Hair follicle dermal papilla cell (primary cell): Measurements from ENCODE around the gene ALAD. TPM values are rescaled to one million over a fixed set of nuclear protein-coding genes. Genes with fewer than 3 reads are reported as not detected.

Experiments used
- total RNA-seq: library from RNA; depleted of rRNA; stranded (reverse); fragments of >200 nt; gene quantifications from 2 replicates; pipeline ENCODE4 v1.2.3, GENCODE V29; 2012

ALAD gene
- 22.6 and 24.7 TPM in 2 replicates for total RNA-seq

DNA sequence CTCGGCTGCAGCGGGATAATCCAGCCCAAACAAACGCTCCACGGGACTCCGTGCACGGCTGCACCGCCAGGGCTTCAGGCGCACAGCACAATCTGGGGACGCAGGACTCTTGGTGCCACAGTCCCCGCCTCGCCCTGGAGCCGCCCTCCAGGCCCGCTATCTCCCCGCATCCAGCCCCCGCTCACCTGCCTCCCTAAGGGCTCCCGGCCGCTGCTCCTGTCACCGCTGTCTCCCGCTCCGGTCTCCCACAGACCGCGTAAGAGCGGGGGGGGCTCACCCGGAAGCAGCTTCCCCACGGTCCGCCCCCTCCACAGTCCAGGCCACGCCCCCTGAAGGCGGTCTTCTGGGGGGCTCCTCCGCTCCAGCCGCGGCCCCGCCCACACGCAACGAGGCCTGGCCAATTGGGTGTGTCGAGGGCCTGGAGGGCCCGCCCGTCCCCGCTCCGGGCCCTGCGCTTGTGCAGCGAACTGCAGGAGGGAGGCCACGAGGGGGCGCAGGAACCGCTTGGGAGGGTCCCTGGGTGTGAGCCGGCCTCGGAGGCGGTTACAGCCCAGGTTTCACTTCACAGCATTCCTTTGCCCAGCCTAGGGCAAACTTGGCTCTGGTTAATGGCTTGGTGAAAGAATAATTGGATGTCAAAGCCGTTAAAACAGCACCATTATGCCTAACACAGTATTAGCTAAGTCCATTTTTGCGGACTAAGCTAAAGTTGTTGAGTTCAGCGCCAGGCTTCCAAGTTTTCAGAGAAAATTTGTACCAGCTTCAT, at the start of gene ALAD:
ALAD (minus strand) TSS at position 258 of the 766 bp plus-strand sequence. CDS start 7,725 bp downstream, outside the sequence.

GRCh38 chr9:113410207-113410864, 9.3 kb upstream of the ALAD start, which contains the start of the genes C9orf43 and POLE3:
Gene C9orf43 (plus strand): TSS chr9:113410747. CDS start chr9:113413494, 2,747 bp downstream.
Gene POLE3 (minus strand): TSS chr9:113410675. CDS start chr9:113410293, 382 bp downstream.

DNA sequence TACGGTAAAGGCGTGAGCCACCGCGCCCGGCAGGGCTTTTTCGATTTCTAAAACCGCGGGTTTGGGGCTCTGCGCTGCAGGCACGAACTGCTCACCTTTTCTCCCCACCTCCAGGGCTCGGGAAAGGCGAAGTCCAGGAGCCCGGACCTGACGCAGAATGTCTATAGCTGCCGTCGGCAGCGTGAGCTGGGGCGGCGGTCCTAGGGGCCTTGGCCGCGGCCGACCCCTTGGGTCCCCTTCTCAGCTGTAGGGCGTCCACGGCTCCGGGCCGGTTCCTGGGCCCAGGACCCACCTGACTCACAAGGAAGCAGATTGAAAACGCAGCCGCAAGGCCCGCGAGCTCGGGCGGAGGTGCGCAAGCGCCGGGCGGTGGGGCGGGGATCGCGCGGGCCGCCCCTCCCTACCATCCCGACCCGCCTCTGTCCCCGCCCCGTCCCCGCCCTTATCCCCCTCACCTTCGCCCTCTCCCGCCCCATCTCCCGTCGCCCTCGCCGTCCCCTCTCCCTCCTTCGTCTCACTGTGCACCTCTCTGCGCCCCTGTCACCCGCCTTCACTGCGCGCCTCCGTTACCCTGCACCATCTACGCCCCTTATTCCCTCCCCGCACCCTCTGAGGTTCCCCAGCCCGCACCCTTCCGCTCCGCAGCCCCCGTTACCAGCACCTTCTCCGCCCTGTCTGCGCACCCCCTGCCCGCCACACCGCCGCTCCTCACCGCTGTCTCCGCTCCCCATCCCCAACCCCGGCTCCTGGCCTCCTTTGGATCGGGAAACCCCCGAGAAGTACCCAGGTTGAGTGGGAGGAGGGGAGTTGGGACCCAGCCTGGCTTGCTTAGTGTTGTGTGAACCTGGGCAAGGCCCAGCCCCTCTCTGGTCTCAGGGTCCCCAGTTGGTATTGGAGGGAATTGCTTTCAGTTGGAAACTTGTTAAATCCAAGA, 24.2 kb downstream of the ALAD start, which contains the start of gene HDHD3:
HDHD3 (minus strand) TSS at position 353 of the 934 bp plus-strand sequence. CDS start 2,632 bp downstream, outside the sequence.

DNA sequence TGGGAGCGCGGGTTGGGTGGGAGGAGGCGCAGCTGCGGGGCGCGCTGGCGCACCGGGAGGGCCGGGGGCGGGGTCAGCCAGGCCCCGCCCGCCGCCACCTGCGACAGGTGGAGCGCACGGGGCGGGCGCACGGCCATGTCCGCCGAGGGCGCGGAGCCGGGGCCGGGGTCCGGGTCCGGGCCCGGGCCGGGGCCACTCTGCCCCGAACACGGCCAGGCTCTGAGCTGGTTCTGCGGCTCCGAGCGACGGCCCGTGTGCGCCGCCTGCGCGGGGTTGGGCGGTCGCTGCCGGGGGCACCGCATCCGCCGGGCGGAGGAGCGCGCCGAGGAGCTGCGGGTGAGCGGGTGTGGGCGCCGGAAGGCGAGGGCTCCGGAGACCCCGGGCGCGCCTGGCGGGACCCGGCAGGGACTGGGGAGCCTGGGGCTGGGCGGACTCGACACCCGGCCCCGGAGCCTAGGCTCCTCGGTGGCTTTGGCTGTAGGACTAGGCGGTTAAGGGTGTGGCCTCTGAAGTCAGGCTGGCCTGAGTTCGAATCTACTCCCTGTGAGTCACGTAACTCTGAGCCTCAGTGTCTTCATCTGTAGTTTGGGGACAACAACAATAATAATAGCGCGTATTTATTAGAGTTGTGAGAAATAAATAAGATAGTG, 51.5 kb downstream of the ALAD start, which contains the start of gene BSPRY:
BSPRY (plus strand) TSS at position 97 of the 650 bp plus-strand sequence; CDS start at position 136, 39 bp downstream.

GRCh38 chr9:113340011-113340699, 60.9 kb downstream of the ALAD start, which contains the start of gene WDR31:
Gene WDR31 (minus strand): TSS chr9:113340275. CDS start chr9:113332022, 8,253 bp downstream.

Other genes starting within 250 kb of the ALAD start
- gene FKBP15, start 180.0 kb downstream of the ALAD start, total RNA-seq: 28.2 and 30.5 TPM in 2 replicates
- 24.8 and 26.3 TPM in 2 replicates for gene SLC31A1, start 179.7 kb downstream of the ALAD start, total RNA-seq
- gene CDC26, start 125.7 kb downstream of the ALAD start, total RNA-seq: 30.7 and 34.0 TPM in 2 replicates
- 17.0 and 22.6 TPM in 2 replicates for gene PRPF4, start 125.6 kb downstream of the ALAD start, total RNA-seq
- gene RNF183, start 97.9 kb downstream of the ALAD start, total RNA-seq: not detected in 2 replicates
- gene WDR31, start 61.0 kb downstream of the ALAD start, total RNA-seq: 1.6 and 2.2 TPM in 2 replicates
- gene BSPRY, start 51.7 kb downstream of the ALAD start, total RNA-seq: not detected in 2 replicates
- 8.9 and 10.7 TPM in 2 replicates for gene HDHD3, start 24.3 kb downstream of the ALAD start, total RNA-seq
- gene POLE3, start 9.4 kb upstream of the ALAD start, total RNA-seq: 27.2 and 31.5 TPM in 2 replicates
- gene C9orf43, start 9.5 kb upstream of the ALAD start, total RNA-seq: 0.24 and 0.49 TPM in 2 replicates
- 240 and 252 TPM in 2 replicates for gene RGS3, start 62.4 kb upstream of the ALAD start, total RNA-seq